HepG2 (cell line): Measurements from ENCODE around the gene CBFA2T2. TPM values are rescaled to one million over a fixed set of nuclear protein-coding genes. Genes with fewer than 3 reads are reported as not detected.

Experiments used
- EEA1 ChIP-seq: sonication (generic); formaldehyde crosslinking; IDR thresholded peaks from 2 replicates; pipeline ENCODE4 v1.5.1; 2020; ENCODE audit warnings: mild to moderate bottlenecking, missing genetic modification reagents, borderline replicate concordance
- LCORL ChIP-seq, 2 experiments: fragments of 450-650 bp in 1 of 2; sonication (generic) in 1 of 2; formaldehyde crosslinking in 1 of 2; IDR thresholded peaks; 2 replicates each; pipeline versions ENCODE4 v1.5.0 to v1.6.1; 2017 to 2020; ENCODE audit warnings: antibody characterized with exemption in 1 of 2, missing genetic modification reagents in 1 of 2
- NFIB ChIP-seq: sonication (generic); formaldehyde crosslinking; IDR thresholded peaks from 2 replicates; pipeline ENCODE4 v1.9.0; 2021; ENCODE audit warnings: missing genetic modification reagents, mild to moderate bottlenecking, borderline replicate concordance
- RARG ChIP-seq: sonication (generic); formaldehyde crosslinking; IDR thresholded peaks from 2 replicates; pipeline ENCODE4 v1.4.0; 2020; ENCODE audit warnings: low read depth, mild to moderate bottlenecking, missing genetic modification reagents
- RFXAP ChIP-seq: sonication (generic); formaldehyde crosslinking; IDR thresholded peaks from 2 replicates; pipeline ENCODE4 v1.4.0; 2020; ENCODE audit warnings: missing genetic modification reagents, borderline replicate concordance
- RNF2 ChIP-seq: fragments of 450-650 bp; conservative IDR thresholded peaks from 2 replicates; pipeline ENCODE4 v1.6.1; 2016; ENCODE audit warnings: low read depth
- SETDB1 ChIP-seq: sonication (generic); formaldehyde crosslinking; IDR thresholded peaks from 2 replicates; pipeline ENCODE4 v1.5.1; 2020; ENCODE audit warnings: missing genetic modification reagents, mild to moderate bottlenecking, borderline replicate concordance
- SP4 ChIP-seq: sonication (generic); formaldehyde crosslinking; IDR thresholded peaks from 2 replicates; pipeline ENCODE4 v1.8.1; 2023; ENCODE audit warnings: mild to moderate bottlenecking, missing genetic modification reagents
- TARDBP ChIP-seq: sonication (generic); formaldehyde crosslinking; IDR thresholded peaks from 2 replicates; pipeline ENCODE4 v1.8.0; 2022; ENCODE audit warnings: mild to moderate bottlenecking, missing genetic modification reagents
- U2AF1 ChIP-seq: fragments of 200-400 bp; formaldehyde crosslinking; optimal IDR thresholded peaks from 2 replicates; pipeline ENCODE3; 2017; ENCODE audit warnings: mild to moderate bottlenecking, low read depth, low read length
- ZNF20 ChIP-seq: sonication (generic); formaldehyde crosslinking; IDR thresholded peaks from 2 replicates; pipeline ENCODE4 v1.4.0; 2020; ENCODE audit warnings: mild to moderate bottlenecking, moderate library complexity, missing genetic modification reagents
- ZNF446 ChIP-seq: sonication (generic); formaldehyde crosslinking; IDR thresholded peaks from 2 replicates; pipeline ENCODE4 v1.5.0; 2020; ENCODE audit warnings: mild to moderate bottlenecking, missing genetic modification reagents
- polyA plus RNA-seq, 8 experiments: library from polyadenylated mRNA; depleted of rRNA in 3 of 8; stranded (reverse) in 7 of 8; unstranded in 1 of 8; fragments of >200 nt; fragmentation: Illumina TruSeq in 4 of 8; extraction: Trizol in 4 of 8; gene quantifications; 2 replicates each; pipeline versions ENCODE4 v1.2.1 to v1.2.3, GENCODE V29; 2011 to 2016; ENCODE audit warnings: low read depth in 4 of 8, missing spikeins in 1 of 8, mixed read lengths in 1 of 8; ENCODE audit not compliant: insufficient read depth in 1 of 8
- total RNA-seq, 5 experiments: library from RNA; depleted of rRNA; stranded (reverse); fragments of >200 nt; fragmentation: Illumina TruSeq; extraction: Trizol; gene quantifications; 2 replicates each; pipeline ENCODE4 v1.2.3, GENCODE V29; 2016; ENCODE audit warnings: low read depth in 1 of 5
- TF ChIP-seq, protein P1 (sequence below): sonication (generic); formaldehyde crosslinking; IDR thresholded peaks from 2 replicates; pipeline ENCODE4 v1.8.0; 2022; ENCODE audit warnings: mild to moderate bottlenecking, missing genetic modification reagents, moderate library complexity
- TF ChIP-seq, protein P2 (sequence below): sonication (generic); formaldehyde crosslinking; IDR thresholded peaks from 2 replicates; pipeline ENCODE4 v1.8.1; 2023; ENCODE audit warnings: mild to moderate bottlenecking, missing genetic modification reagents, borderline replicate concordance
- TF ChIP-seq, protein P3 (sequence below): sonication (generic); formaldehyde crosslinking; IDR thresholded peaks from 2 replicates; pipeline ENCODE4 v1.8.1; 2023; ENCODE audit warnings: mild to moderate bottlenecking, missing genetic modification reagents
- TF ChIP-seq, protein P4 (sequence below): sonication (generic); formaldehyde crosslinking; IDR thresholded peaks from 2 replicates; pipeline ENCODE4 v1.4.0; 2020; ENCODE audit warnings: missing genetic modification reagents
- TF ChIP-seq, protein P5 (sequence below): sonication (generic); formaldehyde crosslinking; IDR thresholded peaks from 2 replicates; pipeline ENCODE4 v1.8.0; 2022; ENCODE audit warnings: mild to moderate bottlenecking, missing genetic modification reagents, borderline replicate concordance
- TF ChIP-seq, protein P6 (sequence below): sonication (generic); formaldehyde crosslinking; IDR thresholded peaks from 2 replicates; pipeline ENCODE4 v1.5.1; 2020; ENCODE audit warnings: missing genetic modification reagents, mild to moderate bottlenecking, borderline replicate concordance

The CBFA2T2 gene
- total and polyA plus RNA-seq, 2 of the 13 experiments (the other 11 are each of a cell fraction or from before 2014, with no cell fraction given): 6.3 to 21.2 TPM

DNA sequence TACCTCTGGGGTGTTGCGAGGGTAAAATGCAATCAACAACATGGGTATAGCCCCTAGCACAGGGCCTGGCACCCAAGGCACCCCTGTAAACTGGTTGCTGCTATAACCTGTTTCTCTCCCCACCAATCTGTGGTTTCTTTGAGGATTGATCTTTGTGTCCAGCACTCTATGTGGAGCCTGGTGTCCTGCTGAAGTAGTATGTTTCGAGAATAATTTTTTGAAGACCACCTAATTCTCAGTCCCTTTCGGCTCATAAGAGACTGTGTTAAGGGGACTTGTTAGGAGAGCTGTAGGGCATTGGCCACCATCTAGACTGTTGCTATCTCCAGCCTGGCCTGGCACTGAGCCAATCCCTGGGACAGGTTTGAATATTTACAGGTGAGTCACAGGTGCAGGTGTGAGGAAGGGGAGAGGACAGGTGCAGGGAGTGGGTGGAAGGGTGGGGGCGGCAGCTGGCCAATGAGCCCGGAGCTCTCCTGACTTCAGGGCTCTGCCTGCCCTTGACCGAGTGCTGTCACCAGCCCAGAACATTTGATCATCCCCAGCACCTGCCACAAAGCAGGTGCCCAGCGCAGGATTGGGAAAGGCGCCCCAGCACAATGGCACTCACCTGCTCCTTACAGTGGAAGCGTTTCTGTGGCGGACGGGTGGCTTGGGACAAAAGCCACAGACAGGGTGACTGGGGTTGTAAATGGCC lies 164.2 kb downstream of the CBFA2T2 start (continued):
- TF ChIP-seq EEA1 (CRISPR knock-in tag) (0 out of 2 replicates have a peak, but pooled peaks have one; percentile 8), SP4 (CRISPR knock-in tag) (peak; percentile 38; the same call in 1 of the 2 replicates), U2AF1 (no peak), RFXAP (CRISPR knock-in tag) (0 out of 2 replicates have a peak, but pooled peaks have one; percentile 7), ZNF446 (CRISPR knock-in tag) (no peak), RNF2 (no peak), LCORL (IDR thresholded peaks at IDR 0.05) (peak; percentile 84), LCORL (CRISPR knock-in tag; IDR thresholded peaks at IDR 0.05) (no peak), SETDB1 (CRISPR knock-in tag) (no peak), NFIB (0 out of 2 replicates have a peak, but pooled peaks have one; percentile 18), RARG (no peak), ZNF20 (CRISPR knock-in tag) (no peak), TARDBP (CRISPR knock-in tag) (peak; percentile 19; the same call in 1 of the 2 replicates)
- TF ChIP-seq, protein P1, sequence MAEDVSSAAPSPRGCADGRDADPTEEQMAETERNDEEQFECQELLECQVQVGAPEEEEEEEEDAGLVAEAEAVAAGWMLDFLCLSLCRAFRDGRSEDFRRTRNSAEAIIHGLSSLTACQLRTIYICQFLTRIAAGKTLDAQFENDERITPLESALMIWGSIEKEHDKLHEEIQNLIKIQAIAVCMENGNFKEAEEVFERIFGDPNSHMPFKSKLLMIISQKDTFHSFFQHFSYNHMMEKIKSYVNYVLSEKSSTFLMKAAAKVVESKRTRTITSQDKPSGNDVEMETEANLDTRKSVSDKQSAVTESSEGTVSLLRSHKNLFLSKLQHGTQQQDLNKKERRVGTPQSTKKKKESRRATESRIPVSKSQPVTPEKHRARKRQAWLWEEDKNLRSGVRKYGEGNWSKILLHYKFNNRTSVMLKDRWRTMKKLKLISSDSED: no peak
- TF ChIP-seq, protein P2, sequence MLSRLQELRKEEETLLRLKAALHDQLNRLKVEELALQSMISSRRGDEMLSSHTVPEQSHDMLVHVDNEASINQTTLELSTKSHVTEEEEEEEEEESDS (CRISPR knock-in tag): peak; percentile 67; the same call in 1 of the 2 replicates
- TF ChIP-seq, protein P3, sequence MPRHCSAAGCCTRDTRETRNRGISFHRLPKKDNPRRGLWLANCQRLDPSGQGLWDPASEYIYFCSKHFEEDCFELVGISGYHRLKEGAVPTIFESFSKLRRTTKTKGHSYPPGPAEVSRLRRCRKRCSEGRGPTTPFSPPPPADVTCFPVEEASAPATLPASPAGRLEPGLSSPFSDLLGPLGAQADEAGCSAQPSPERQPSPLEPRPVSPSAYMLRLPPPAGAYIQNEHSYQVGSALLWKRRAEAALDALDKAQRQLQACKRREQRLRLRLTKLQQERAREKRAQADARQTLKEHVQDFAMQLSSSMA (CRISPR knock-in tag): peak; percentile 43; the same call in 1 of the 2 replicates
- TF ChIP-seq, protein P4, sequence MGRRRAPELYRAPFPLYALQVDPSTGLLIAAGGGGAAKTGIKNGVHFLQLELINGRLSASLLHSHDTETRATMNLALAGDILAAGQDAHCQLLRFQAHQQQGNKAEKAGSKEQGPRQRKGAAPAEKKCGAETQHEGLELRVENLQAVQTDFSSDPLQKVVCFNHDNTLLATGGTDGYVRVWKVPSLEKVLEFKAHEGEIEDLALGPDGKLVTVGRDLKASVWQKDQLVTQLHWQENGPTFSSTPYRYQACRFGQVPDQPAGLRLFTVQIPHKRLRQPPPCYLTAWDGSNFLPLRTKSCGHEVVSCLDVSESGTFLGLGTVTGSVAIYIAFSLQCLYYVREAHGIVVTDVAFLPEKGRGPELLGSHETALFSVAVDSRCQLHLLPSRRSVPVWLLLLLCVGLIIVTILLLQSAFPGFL (CRISPR knock-in tag): no peak; the same call in 1 of the 2 replicates
- TF ChIP-seq, protein P5, sequence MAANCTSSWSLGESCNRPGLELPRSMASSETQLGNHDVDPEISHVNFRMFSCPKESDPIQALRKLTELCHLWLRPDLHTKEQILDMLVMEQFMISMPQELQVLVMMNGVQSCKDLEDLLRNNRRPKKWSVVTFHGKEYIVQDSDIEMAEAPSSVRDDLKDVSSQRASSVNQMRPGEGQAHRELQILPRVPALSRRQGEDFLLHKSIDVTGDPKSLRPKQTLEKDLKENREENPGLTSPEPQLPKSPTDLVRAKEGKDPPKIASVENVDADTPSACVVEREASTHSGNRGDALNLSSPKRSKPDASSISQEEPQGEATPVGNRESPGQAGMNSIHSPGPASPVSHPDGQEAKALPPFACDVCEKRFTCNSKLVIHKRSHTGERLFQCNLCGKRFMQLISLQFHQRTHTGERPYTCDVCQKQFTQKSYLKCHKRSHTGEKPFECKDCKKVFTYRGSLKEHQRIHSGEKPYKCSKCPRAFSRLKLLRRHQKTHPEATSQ: peak; percentile 66; the same call in 1 of the 2 replicates
- TF ChIP-seq, protein P6, sequence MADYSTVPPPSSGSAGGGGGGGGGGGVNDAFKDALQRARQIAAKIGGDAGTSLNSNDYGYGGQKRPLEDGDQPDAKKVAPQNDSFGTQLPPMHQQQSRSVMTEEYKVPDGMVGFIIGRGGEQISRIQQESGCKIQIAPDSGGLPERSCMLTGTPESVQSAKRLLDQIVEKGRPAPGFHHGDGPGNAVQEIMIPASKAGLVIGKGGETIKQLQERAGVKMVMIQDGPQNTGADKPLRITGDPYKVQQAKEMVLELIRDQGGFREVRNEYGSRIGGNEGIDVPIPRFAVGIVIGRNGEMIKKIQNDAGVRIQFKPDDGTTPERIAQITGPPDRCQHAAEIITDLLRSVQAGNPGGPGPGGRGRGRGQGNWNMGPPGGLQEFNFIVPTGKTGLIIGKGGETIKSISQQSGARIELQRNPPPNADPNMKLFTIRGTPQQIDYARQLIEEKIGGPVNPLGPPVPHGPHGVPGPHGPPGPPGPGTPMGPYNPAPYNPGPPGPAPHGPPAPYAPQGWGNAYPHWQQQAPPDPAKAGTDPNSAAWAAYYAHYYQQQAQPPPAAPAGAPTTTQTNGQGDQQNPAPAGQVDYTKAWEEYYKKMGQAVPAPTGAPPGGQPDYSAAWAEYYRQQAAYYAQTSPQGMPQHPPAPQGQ (CRISPR knock-in tag): no peak
